K562 (cell line): ENCODE data around the gene ACAD10. TPM values are rescaled to one million over a fixed set of nuclear protein-coding genes. Genes with fewer than 3 reads are reported as not detected.

Source experiments
- ATAC-seq: fragments of 200-7000 bp; cut with Tn5 transposase; 3 replicates; pipeline ENCODE4 v1.9.1; 2020; ENCODE audit warnings: moderate library complexity
- BruUV-seq: library from RNA; stranded (reverse); fragments of 400-500 nt; replicated peaks from 2 replicates; lab custom pipeline; 2021; lab: Mats Ljungman, UMichigan
- CTCF ChIA-PET: fragments of 300-600 bp; formaldehyde crosslinking; extraction: SDS; loops from one replicate; lab custom pipeline; 2021; ENCODE audit warnings: low intra/inter-chr PET ratio; lab: Yijun Ruan, JAX
- POLR2A ChIA-PET: fragments of 300-600, 350-650 bp; sonication (Branson Sonifier 250); formaldehyde crosslinking; extraction: SDS; loops from one replicate; lab custom pipeline; 2021; ENCODE audit warnings: antibody characterized with exemption, inconsistent platforms; lab: Yijun Ruan, JAX
- DNase-seq, 4 experiments: peaks; one replicate each; pipeline versions ENCODE4 v3.0.0 to v3.0.0-alpha.2; 2011 to 2018; ENCODE audit warnings: low spot score in 3 of 4, mixed read lengths in 3 of 4; ENCODE audit errors: extremely low read depth in 1 of 4
- FAIRE-seq: peaks from 2 replicates; lab custom pipeline; 2011; peaks lifted over from hg19 to GRCh38; lab: Jason Lieb, UNC
- H2AFZ ChIP-seq: 2 replicates; pipeline ENCODE4 v1.6.0; 2011; ENCODE audit warnings: low read depth, low read length, control low read depth, inconsistent platforms
- H3K27ac ChIP-seq: fragments of 200-600 bp; 3 replicates; pipeline ENCODE4 v1.8.0; 2011; ENCODE audit warnings: low read depth, mild to moderate bottlenecking, control low read depth, inconsistent platforms, low read length, moderate library complexity, mixed read lengths; ENCODE audit errors: extremely low read depth
- H3K27me3 ChIP-seq, 2 experiments: fragments of 300-600 bp in 1 of 2; 2 replicates in 1 of 2; 3 replicates in 1 of 2; pipeline versions ENCODE4 v1.6.0 to v1.8.0; 2011; ENCODE audit warnings: inconsistent platforms in 2 of 2, low read length in 2 of 2, mild to moderate bottlenecking in 1 of 2, mixed read lengths in 1 of 2, moderate library complexity in 1 of 2; ENCODE audit not compliant: control insufficient read depth in 2 of 2, insufficient read depth in 2 of 2
- H3K36me3 ChIP-seq: fragments of 300-600 bp; 3 replicates; pipeline ENCODE4 v1.8.0; 2011; ENCODE audit warnings: mild to moderate bottlenecking, low read length, inconsistent platforms; ENCODE audit not compliant: control insufficient read depth, insufficient read depth
- H3K4me1 ChIP-seq, 2 experiments: fragments of 200-600 bp in 1 of 2; replicated peaks in 1 of 2; 2 replicates in 1 of 2; 3 replicates in 1 of 2; pipeline versions ENCODE4 v1.5.1 to v1.8.0; 2011; ENCODE audit warnings: inconsistent platforms in 2 of 2, low read length in 2 of 2, mild to moderate bottlenecking in 1 of 2, mixed read lengths in 1 of 2, moderate library complexity in 1 of 2; ENCODE audit not compliant: control insufficient read depth in 2 of 2, insufficient read depth in 2 of 2
- H3K4me2 ChIP-seq: 2 replicates; pipeline ENCODE4 v1.6.1; 2011; ENCODE audit warnings: low read length, control low read depth, inconsistent platforms, mixed read lengths; ENCODE audit not compliant: insufficient read depth
- H3K4me3 ChIP-seq: fragments of 200-600 bp; sonication (generic), shearing (Covaris generic); 2 replicates; pipeline ENCODE4 v1.5.1; 2016; ENCODE audit warnings: control low read depth, inconsistent platforms
- H3K79me2 ChIP-seq: fragments of 200-600 bp; 3 replicates; pipeline ENCODE4 v1.8.0; 2011; ENCODE audit warnings: low read length, inconsistent platforms; ENCODE audit not compliant: control insufficient read depth, insufficient read depth
- H3K9ac ChIP-seq, 2 experiments: 2 replicates each; pipeline versions ENCODE4 v1.6.0 to v1.6.1; 2011; ENCODE audit warnings: low read depth in 2 of 2, low read length in 2 of 2, control low read depth in 1 of 2, inconsistent platforms in 1 of 2, mild to moderate bottlenecking in 1 of 2, mixed read lengths in 1 of 2; ENCODE audit not compliant: insufficient read depth in 1 of 2
- H3K9me1 ChIP-seq: one replicate; pipeline ENCODE4 v1.6.0; 2011; ENCODE audit warnings: inconsistent platforms, mild to moderate bottlenecking, low read length, moderate library complexity; ENCODE audit not compliant: control insufficient read depth, insufficient read depth
- H3K9me3 ChIP-seq: replicated peaks from 2 replicates; pipeline ENCODE4 v1.5.1; 2011; ENCODE audit warnings: low read depth, low read length, inconsistent platforms; ENCODE audit not compliant: control insufficient read depth, insufficient read depth
- H4K20me1 ChIP-seq: replicated peaks from 2 replicates; pipeline ENCODE4 v1.6.1; 2011; ENCODE audit warnings: low read length, inconsistent platforms, mixed read lengths; ENCODE audit not compliant: control insufficient read depth, insufficient read depth
- FOXK2 ChIP-seq, 2 experiments: fragments of 450-650 bp; IDR thresholded peaks in 1 of 2; conservative IDR thresholded peaks in 1 of 2; 2 replicates each; pipeline ENCODE4 v1.6.1; 2016; ENCODE audit warnings: low read depth in 2 of 2, mild to moderate bottlenecking in 1 of 2
- NEUROD1 ChIP-seq: fragments of 150-350 bp; IDR thresholded peaks from 2 replicates; pipeline ENCODE4 v1.6.1; 2014; ENCODE audit warnings: borderline replicate concordance, low read length, low read depth; ENCODE audit not compliant: partially characterized antibody
- PML ChIP-seq: IDR thresholded peaks from 2 replicates; pipeline ENCODE4 v1.6.1; 2012; ENCODE audit warnings: low read length, inconsistent platforms
- SMARCA4 ChIP-seq: fragments of 450-650 bp; IDR thresholded peaks from 2 replicates; pipeline ENCODE4 v1.6.1; 2016
- ZNF274 ChIP-seq: IDR thresholded peaks from 2 replicates; pipeline ENCODE4 v1.6.1; 2011; ENCODE audit warnings: low read depth, mild to moderate bottlenecking, low read length, moderate library complexity, borderline replicate concordance
- WGBS: fragments of 100-300 bp; shearing (Covaris generic); methylation state at CpG from one replicate; pipeline ENCODE4 v1.1.6; 2016; ENCODE audit warnings: low coverage, mixed read lengths; ENCODE audit not compliant: insufficient coverage; ENCODE audit errors: missing lambda C conversion rate; 5-methylcytosine and 5-hydroxymethylcytosine counted together
- in situ Hi-C: fragments of 300-500 bp; cut with MboI; formaldehyde crosslinking; loops from 4 replicates; pipeline ENCODE4 v1.15.0; 2018; ENCODE audit warnings: inconsistent platforms, mixed read lengths
- intact Hi-C: fragments of 100-400 bp; cut with micrococcal nuclease; formaldehyde crosslinking; loops from 2 replicates; pipeline ENCODE4 v1.14.2; 2022
- polyA plus RNA-seq, 8 experiments: library from polyadenylated mRNA; depleted of rRNA in 4 of 8; stranded (reverse) in 5 of 8; unstranded in 3 of 8; fragments of >200 nt; fragmentation: Nextera tagmentation in 2 of 8; fragmentation: Illumina TruSeq in 1 of 8; extraction: Ambion mirVana in 2 of 8; extraction: Trizol in 1 of 8; gene quantifications; 2 replicates each; pipeline versions ENCODE4 v1.2.1 to v1.2.3, GENCODE V29; 2011 to 2014; ENCODE audit warnings: inconsistent platforms in 1 of 8, missing spikeins in 1 of 8
- total RNA-seq, 7 experiments: library from RNA; depleted of rRNA in 6 of 7; stranded (reverse); fragments of >200 nt in 6 of 7; fragmentation: Illumina TruSeq in 2 of 7; extraction: Trizol in 2 of 7; gene quantifications; 2 replicates each; pipeline versions ENCODE4 v1.2.1 to v1.2.3, GENCODE V29; 2011 to 2021; ENCODE audit warnings: low replicate concordance in 1 of 7
- TF ChIP-seq, protein P1 (sequence below): fragments of 450-650 bp; IDR thresholded peaks from 2 replicates; pipeline ENCODE4 v1.6.1; 2016; ENCODE audit warnings: borderline replicate concordance

Gene ACAD10
- total and polyA plus RNA-seq, 9 of the 15 experiments (the other 6 are each of a cell fraction or from before 2014, with no cell fraction given), result 2.3 to 19.2 (median 12.0) TPM

DNA sequence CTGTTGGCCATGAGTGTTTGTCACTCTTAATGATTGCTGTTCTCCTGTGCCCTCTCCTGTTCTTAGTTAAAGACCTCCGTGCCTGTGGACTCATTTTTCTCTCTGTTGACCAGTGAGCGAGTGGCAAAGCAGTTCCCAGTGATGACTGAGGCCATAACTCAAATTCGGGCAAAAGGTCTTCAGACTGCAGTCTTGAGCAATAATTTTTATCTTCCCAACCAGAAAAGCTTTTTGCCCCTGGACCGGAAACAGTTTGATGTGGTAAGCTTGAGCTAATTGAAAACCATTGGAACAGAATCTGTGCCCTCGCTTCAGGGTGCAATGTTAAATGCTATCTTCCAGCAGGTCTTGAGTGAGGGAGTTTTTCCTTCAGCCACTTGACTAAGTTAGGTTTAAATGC lies 19.8 kb downstream of the ACAD10 start (continued):
- peak; percentile 26; the same call in 1 of the 2 replicates for TF ChIP-seq PML
- TF ChIP-seq SMARCA4, result peak; percentile 63

DNA sequence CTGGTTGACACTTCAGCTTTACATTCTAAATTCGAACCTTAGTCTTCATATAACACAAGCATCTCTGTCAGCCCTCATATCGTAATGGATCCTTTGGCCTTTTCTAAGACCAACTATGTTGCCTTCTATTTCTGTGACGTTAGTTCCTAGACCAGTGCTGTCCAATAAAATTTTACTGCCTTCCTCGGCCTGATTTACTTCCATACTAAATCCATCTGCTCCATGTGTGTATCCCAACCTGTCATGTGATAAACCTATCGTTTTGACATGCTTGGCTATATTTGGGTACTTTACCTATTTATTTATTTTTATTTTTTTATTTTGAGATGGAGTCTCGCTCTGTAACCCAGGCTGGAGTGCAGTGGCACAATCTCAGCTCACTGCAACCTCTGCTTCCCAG lies 20.3 kb downstream of the ACAD10 start:
- Histone ChIP-seq H3K9me3 (no peaks in the 10 kb centered on the region), H3K4me3 (no peak overlapping the region), H3K4me2 (no peak overlapping the region), H3K27me3 (no peaks in the 10 kb centered on the region), H3K9me1 (no peaks in the 10 kb centered on the region), H2AFZ (no peak overlapping the region), H3K36me3 (peaks cover 21% of the 10 kb centered on the region; the same call in 2 of the 3 replicates), H3K4me1 (no peaks in the 10 kb centered on the region), H3K27ac (no peak overlapping the region), H4K20me1 (no peaks in the 10 kb centered on the region), H3K79me2 (no peaks in the 10 kb centered on the region), H3K9ac (no peak overlapping the region)
- ChIA-PET POLR2A (interaction anchor here (1.0 to 1.1 kb wide), 2 partner anchors 19 to 94 kb away, joined by 3 read pairs; no protein-coding TSS in a partner anchor), CTCF (no interaction called here)
- in situ Hi-C loops, result no loop called here
- no TSS peak for BruUV-seq
- FAIRE-seq, result no peak
- intact Hi-C loops, result no loop called here
- 65% methylated on average over 6 of the region's 6 CpGs for WGBS
- TF ChIP-seq, protein P1, sequence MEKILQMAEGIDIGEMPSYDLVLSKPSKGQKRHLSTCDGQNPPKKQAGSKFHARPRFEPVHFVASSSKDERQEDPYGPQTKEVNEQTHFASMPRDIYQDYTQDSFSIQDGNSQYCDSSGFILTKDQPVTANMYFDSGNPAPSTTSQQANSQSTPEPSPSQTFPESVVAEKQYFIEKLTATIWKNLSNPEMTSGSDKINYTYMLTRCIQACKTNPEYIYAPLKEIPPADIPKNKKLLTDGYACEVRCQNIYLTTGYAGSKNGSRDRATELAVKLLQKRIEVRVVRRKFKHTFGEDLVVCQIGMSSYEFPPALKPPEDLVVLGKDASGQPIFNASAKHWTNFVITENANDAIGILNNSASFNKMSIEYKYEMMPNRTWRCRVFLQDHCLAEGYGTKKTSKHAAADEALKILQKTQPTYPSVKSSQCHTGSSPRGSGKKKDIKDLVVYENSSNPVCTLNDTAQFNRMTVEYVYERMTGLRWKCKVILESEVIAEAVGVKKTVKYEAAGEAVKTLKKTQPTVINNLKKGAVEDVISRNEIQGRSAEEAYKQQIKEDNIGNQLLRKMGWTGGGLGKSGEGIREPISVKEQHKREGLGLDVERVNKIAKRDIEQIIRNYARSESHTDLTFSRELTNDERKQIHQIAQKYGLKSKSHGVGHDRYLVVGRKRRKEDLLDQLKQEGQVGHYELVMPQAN, result no peak
- no peak for TF ChIP-seq ZNF274
- no peak for TF ChIP-seq FOXK2 (conservative IDR thresholded peaks at IDR 0.05 in 1 of 2, IDR thresholded peaks at IDR 0.05 in 1 of 2; ENCODE audit: low read depth in 2 of 2)
- no peak for TF ChIP-seq NEUROD1
- no peak for ATAC-seq
- DNase-seq, result no peak
